Right kidney (tissue), 1 donor: ENCODE measurements around the gene CD72.
"Not testable (repeated sequence)": the region's sequence is repeated elsewhere in the genome, so short reads cannot be mapped to it uniquely, and the experiment has no call there.

ENCODE experiments used
- DNase-seq: peaks from one replicate; pipeline ENCODE4 v3.0.0-alpha.2; 2016

Gene CD72

DNA sequence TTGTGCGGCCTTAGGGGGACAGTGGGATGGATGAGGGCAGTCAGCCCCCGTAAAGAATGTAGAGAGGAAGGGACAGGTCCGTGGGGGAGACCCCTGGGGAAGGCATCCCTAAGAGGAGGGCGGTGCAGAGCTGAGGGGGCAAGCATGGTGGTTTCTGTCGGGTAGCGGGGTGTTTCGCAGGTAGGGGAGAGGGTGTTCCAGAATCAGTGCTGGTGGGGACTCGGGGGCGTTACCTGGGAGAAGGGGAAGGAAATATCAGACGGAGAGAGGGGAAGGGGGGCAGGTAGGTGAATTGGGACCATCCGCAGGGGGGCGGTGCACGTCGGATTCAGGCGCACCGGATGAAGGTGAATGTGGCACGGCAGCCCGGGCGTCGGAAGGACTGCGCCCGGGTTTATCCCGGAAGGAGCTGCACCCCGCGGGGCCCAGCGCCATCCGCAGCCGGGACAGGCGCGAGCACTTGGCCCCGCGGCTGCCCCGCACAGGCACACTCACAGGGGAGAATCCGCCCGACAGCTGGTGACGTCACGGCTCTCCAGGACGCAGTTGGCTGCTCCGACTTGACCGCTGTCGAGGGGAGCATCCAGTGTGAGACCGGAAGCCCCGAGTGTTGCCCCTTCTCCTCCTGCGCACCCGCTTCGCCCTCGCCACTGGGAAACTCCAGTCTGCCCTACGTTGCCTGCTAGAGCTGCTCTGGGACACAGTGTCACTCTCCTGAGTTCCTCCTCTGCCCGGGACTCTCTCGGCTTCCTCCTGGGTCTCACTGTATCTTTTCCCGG lies 1.3 kb downstream of the CD72 start:
- peak; percentile 61 for DNase-seq

DNA sequence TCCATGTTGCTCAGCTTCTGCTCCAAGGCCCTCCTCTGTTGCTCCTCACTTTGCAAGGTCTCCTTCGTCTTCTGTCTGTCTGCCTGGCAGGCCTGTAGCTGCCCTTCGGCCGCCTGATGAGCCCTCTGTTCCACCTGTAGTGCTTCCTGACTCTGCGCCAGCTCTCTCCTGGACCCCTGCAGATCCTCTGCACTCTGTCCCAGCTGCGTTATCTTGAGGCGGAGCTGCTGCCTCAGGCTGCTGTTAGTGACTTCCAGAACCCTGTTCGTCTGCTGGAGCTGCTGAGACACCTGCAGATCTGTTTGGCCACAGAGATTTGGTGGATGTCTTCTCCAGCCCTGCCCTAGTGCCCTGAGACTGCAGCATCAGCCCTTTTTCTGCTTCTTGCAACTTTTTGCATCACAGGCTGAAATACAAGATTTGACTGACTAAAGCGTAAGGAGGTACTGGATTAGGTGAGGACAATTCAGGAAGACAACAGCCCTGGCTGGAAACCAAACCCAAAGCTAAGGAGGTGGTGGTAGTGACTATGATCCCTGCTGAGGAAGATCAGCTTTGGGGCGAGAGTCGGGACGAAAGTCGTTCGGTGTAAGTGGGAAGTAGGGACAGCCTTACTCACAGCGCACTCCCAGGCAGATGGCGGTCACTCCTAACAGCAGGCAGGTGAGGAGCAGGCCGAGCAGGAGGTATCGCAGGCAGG lies 2.1 kb downstream of the CD72 start:
- no peak for DNase-seq

DNA sequence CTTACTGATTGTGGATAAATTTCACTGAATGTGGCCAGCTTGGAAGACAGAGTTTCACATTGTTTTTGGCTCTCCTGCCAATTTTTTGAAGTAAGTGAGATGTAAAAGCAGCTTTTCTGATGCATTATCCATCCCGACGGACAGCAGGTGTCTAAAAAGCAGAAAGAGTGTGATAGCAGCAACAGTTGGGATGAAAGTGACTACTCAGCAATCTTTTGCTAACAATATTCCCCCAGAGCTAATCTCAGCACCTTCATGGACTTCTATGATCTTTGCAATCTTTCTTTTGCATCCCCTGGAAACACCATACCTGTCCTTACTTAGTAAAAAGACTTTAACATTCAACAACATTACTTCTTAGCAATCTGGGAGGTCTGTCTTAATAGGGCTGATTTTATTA lies 5.4 kb downstream of the CD72 start:
- no peak for DNase-seq

DNA sequence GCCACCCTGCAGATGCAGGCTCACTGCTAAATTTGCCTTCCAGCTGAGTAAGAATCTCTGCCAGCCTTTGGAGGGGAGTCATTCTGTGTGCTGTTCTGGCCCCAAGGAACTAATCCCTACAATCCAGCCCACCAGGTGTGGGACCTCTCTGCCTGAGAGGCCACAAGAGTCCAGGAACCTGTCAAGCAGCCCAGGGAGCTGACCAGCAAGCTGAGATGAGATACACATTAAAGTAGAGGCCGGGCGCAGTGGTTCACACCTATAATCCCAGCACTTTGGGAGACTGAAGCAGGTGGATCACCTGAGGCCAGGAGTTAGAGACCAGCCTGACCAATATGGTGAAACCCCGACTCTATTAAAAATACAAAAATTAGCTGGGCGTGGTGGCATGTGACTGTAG lies 6.1 kb downstream of the CD72 start:
- DNase-seq = not testable (repeated sequence)

DNA sequence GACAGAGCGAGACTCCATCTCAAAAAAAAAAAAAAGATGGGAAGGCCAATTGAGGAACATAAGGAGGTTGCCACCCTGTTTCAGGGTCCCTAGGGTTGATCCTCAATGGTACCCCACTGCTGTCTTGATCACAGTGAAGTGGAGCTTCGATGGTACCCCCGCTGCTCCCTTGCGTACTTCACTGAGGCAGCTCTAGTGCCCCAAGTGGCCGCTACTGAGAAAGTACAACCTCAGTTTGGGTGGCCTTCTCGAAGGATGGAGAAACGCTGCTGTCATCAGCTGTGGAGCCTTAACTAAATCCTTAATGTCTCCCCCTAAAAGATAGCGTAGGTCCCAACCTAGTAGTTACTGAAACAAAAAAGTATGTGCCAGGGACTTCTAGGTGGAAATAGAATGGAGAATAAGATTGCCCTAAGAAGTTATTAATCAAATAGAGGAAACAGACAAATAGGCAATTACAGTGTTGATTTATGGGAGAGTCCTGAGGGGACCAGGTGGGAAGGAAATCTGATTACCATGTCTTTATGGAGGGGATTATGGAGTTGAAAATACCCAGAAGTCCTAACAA lies 6.9 kb downstream of the CD72 start:
- no peak for DNase-seq

DNA sequence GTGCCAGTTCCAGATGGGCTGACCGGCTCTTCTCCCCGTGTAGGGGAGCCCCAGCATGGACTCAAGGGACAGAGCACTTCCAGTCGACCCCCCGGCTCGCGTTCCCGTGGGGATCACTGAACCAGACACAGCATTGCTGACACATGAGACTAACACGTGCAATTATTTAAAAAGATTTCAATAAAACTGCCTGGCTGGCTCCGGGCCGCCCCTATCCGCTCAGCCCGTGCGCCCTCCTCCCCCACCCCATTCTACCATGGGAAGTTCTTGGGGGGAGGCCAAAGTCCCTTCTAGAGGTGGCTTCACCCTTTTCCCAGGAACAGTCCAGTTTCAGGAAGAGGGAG lies 8.4 kb downstream of the CD72 start:
- no peak for DNase-seq

DNA sequence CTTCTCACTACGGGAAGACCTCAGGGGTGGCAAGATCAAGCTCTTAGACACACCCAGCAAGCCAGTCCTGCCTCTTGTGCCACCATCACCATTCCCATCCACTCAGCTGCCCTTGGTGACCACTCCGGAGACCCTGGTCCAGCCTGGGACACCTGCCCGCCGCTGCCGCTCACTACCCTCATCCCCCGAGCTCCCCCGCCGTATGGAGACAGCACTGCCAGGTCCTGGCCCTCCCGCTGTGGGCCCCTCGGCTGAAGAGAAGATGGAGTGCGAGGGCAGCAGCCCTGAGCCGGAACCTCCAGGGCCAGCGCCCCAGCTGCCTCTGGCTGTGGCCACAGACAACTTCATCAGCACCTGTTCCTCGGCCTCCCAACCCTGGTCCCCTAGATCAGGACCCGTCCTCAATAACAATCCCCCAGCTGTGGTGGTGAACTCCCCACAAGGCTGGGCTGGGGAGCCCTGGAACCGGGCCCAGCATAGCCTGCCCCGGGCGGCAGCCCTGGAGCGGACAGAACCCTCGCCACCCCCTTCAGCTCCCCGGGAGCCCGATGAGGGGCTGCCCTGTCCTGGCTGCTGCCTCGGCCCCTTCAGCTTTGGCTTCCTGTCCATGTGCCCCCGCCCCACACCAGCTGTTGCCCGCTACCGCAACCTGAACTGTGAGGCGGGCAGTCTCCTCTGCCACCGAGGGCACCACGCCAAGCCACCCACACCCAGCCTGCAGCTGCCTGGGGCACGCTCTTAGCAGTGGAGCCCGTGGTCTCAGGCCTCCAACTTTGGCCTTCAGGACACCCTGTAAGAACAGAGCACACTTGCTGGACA lies 9.0 kb downstream of the CD72 start:
- DNase-seq = no peak

DNA sequence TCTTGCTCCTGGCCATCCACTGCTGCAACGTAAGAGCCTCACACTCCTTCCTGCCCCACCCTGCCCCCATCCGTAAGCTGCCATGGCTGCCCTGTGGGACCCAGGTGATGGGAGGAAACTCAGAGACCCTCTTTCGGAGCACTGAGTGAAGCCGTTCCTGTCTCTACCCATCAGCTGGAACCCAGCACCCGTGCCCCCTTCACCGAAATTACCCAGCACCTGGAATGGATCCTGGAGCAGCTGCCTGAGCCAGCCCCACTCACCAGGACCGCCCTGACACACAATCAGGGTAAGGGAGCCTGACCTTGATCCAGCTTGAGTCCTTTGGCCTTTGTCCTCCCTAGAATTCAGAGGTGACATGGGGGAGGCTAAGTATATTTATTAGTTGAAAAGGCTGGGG lies 10.0 kb downstream of the CD72 start:
- no peak for DNase-seq

DNA sequence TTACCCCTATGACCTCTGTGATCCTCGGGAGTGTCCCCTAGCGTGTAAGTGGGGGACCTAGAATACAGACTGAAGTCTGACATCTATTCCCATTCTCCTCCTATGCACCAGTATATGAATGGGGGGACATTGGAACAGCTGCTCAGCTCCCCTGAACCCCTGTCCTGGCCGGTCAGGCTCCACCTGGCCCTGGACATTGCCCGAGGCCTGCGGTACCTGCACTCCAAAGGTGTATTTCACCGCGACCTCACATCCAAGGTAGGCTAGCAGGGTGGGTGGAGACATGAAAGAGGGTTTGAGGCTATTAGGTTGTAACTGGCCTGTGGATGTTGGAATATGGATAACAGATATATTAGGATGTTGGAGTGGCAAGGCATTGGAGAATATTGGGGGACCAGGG lies 11.5 kb downstream of the CD72 start:
- no peak for DNase-seq

DNA sequence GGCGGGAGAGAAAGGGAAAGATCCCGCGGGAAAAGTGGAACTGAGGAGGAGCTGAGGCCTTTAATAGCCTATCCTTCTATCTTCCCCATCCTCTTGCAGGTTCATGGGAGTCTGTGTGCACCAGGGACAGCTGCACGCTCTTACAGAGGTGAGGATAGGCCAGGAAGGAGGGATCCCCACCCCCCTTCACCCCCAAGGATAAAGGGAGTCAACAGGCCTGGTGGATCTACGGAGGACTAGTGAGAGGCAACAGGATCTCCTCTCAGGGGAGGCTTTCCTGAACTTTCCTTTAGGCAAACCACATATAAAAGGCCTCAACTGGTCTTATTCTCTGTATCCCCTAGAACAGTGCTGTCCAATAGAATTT lies 12.1 kb downstream of the CD72 start:
- no peak for DNase-seq

DNA sequence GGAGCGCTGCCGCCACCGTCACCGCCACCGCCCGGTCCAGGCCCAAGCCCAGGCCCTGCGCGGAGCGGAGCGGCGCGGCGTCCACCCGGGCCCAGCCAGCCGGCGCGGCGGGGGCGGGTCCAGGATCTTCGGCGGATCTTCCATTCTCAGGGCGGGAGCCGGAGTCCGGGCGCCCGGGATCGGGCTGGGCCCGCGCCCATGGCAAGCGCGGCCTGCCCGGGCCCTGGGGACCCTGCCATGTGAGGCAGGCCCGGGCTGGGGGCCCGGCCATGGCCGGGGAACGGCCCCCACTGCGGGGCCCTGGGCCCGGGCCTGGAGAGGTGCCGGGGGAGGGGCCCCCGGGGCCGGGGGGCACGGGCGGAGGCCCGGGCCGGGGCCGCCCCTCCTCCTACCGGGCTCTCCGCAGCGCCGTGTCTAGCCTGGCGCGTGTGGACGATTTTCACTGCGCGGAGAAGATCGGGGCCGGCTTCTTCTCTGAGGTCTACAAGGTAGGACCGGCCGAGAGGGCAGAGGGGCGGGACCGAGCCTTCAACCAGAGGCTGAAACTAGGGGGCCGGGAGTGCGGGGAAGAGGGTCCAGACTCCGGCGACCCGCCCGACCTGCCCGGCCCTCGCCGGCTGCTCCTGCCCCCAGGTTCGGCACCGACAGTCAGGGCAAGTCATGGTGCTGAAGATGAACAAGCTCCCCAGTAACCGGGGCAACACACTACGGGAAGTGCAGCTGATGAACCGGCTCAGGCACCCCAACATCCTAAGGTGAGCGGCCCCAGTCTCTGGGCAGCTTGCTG lies 12.7 kb downstream of the CD72 start:
- DNase-seq = peak; percentile 50

DNA sequence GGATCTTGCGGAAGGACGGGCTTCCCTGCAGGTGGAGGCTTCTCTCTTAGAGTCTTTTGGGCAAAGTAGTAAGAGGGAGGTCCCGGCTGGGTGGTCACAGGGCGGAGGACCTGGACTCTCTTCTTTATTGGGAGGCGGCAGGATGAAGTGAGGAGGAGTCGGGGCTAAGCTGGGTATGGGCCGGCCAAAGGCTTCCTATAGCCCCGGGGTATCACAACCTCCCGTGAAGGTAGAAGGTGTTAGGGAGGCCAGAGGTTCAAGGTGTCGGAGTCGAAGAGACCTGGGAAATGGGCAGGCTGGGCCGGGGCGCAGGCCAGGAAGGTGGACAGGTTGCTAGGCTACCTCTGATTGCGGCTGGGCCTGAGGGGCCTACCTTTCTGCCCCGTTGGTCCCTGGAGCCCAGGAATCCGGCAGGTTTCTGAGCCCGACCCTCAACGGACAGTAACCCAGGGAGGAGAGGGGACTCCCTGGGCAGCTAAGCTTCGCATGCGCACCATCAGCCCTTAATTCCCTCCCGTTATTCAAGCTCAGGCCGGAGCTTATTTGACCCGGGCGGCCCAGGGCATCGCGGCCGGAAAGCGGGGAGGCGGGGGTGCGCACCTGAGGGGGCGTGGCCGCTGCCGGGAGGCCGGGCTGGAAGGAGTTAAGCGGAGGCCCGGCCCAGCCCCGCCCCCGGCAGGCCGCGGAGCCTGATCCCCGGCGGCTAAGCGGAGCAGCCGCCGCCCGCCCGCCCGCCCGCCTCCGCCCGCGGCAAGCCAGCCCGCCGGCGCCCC lies 13.4 kb downstream of the CD72 start, which contains the start of gene TESK1:
Gene TESK1 (plus strand): TSS at position 685 of the 773 bp plus-strand sequence. CDS start 358 bp downstream, outside the sequence.
- DNase-seq = peak; percentile 90

DNA sequence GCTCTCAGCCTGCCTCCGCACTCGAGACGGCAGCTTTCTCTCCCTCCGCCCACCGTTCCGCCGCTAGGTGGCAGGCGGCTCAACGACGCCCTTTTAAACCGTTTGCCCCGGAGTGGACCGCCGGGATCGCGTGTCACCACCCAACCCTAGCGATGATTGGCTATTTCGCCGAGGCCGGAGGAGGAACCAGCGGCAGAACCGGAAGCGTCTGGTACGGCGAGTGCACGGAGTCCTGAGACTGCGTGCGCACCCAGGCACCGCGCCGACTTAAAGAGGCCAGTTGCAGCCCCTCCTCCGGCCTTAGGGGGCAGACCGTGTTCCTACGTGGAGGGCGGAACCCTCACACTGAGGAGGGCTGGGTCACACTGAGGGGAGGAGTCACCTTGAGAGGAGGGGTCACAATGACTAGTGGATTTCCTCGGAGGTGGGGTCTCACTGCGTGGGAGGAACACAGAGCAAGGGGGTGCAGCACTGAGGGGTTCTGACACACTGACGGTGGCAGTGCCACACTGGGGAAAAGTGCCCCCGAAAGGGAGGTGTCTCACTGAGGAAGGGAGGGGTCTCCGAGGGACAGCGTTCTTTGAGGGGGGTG lies 14.1 kb downstream of the CD72 start:
- peak; percentile 93 for DNase-seq

DNA sequence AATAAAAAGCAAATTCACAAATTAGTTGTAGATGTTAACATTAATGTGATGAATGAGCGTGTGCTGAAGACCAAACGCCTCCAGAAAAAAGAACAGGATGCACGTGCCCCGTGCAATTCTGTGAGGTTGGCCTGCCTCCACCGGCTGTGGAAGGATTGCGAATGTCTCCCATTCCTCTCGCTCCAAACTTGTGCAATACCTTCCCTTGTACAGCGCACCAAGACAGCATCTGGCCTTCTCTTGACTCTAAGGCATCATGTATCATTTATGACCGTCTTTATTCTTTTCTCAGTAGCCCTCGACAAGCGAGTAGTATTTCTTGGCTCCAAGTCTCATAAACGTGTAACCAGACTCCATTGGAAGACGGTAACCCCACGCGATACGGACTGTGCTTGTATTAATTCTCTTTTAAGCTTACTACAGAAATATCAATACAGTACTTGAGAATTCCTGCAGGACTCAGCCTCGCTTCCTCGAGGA lies 14.7 kb downstream of the CD72 start:
- DNase-seq = no peak

DNA sequence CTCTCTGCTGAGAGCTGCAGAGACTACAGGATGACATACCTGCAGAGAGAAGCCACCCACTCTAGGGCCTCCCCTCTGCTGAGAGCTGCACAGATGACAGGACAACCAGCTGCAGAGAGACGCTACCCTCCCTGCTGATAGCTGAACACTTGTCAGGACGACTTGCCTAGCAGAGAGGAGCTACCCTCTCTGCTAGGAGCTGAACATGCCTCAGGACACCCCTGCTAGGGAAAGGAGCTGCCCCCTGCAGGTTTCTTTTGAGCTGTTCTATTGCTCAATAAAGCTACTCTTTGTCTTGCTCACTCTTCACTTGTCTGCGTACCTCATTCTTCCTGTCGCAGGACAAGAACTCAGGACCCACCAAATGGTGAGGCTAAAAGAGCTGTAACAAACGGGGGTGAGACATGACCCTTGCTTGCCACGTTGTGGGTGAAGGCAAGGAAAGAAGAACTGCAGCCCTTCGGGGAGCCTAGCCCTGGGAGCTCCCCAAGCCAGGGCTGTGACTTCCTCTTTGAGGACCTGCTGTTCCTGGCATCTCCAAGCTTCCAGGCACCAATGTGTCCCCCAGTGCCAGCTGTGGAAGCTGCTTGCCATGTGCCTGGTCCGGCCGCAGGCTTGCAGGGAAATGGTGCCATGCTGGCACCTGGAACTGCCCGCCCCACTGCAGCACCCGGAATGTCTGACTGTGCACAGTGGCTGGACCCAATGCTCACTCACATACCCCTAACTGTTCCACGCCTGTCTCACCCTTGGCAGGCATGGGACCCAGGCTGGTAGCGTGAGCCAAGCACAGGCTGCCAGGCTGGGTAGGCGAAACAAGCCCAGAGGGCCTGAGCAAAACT lies 18.2 kb downstream of the CD72 start:
- no peak for DNase-seq

DNA sequence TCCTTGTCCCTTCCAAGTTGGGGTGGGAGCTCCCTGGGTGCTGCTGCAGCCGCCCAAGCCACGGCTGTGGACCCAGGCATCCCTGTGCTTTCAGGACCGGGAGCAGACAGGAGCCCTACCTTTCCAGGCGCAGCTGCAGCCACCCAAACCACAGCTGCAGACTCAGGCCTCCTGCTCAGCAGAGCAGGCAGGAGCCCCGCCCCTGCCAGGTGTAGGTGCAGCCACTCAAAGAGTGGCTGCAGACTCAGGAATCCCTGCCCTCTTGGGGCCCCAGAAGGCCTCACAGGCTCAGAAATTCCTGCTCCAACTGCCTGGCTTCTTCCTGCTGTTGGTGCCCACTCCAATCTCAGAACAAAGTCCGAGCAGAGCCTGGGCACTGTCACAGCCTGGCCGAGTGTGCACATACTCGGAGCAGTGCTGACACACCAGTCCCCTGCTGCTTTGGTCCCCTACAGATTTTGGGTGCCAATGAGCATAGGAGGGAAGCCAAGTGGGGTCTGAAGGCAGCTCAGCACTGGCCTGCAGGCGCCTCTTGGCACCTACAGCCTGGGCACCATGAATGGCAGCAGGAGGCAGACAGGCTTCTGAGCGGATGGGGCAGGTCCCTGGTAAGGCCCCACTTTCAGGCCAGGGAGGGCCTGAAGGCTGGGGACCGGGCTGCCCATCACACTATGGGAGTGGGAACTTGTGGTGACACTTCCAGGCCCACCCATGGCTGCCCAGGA lies 19.2 kb downstream of the CD72 start:
- DNase-seq = no peak

DNA sequence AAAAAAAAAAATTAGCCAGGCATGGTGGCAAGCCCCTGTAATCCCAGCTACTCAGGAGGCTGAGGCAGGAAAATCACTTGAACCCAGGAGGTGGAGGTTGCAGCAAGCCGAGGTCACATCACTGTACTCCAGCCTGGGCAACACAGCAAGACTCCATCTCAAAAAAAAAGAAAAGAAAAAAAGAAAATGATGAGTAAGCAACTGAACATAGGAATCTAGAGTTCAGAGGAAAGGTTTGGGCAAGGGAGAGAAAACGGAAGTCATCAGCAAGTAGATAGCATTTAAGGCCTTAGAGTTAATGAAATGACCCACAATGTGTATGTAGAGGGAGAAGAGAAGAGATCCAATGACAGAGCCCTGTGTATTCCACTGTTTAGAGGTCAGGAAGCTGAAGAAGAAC lies 21.3 kb downstream of the CD72 start:
- not testable (repeated sequence) for DNase-seq

DNA sequence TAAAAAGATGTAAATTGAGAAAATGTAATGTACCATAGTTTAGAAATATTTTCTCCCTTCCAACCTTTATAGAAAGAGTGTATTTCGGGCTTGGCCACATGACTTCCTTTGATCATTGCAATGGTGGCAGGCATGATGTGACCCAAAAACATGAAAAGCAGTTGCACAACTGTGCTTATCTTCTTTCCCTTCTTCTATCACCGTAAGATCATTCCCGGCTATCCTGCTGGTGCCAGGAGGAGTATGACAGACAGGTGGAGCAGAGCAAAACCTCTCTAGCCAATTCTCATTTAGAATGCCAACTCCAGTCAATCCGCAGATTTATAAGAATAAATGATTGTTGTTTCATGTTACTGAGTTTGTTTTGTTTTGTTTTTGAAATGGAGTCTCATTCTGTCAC lies 23.7 kb downstream of the CD72 start:
- no peak for DNase-seq

DNA sequence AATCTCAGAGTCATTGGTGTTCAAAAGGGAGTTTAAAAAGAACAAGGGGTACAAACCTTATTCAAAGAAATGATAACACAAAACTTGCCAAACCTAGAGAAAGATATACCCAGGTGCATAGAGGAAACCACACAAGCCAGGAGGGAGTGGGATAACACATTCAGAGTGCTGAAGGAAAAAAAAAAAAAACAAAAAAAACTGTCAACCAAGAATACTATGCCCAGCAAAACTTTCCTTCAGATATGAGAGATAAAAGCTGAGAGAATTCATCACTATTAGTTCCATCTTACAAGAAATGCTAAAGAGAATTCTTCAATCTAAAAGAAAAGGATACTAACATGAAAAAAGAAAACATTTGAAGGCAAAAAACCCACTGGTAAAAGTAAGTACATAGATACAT lies 24.6 kb downstream of the CD72 start:
- no peak for DNase-seq
